Measurements from ENCODE around the gene CYP4X1. TPM values are rescaled to one million over a fixed set of nuclear protein-coding genes. Genes with fewer than 3 reads are reported as not detected.

Gene CYP4X1
- polyA plus RNA-seq, 3 donors = not detected

DNA sequence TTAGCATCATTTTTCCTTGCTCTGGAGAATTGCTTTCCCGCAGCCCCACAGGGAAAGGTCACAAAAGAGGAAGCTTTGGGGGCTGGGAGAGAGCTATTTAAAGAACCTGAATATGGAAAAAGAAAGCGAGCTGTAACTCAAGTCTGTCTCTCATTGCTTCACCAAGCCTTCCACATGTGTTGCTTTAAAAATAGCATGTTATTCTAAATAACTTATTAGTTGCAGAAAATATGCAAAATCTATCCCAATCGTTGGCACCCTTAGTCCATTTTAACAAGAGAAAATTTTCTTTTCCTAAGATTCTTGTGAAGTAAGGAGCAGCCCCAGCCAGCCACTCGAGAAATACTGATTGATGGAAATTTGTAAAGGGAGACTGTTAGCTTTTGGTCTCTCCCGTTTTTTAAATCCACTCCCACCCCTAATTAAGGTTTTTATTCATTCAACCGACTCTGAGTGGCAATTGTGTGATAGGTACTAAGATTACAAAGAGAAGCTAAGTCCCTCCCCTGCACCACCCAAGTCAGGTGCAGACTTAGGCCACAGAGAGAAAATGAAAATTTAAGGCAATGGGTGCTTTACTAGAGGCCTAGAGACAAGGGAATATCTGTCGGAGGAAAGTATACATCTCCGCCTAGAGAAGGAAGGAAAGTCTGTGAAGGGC, 802 bp downstream of the CYP4X1 start:
- Histone ChIP-seq H3K4me3 (replicated peaks in 1 of 3; ENCODE audit: low read depth in 2 of 3, low read length in 3 of 3) (no peak overlapping the region), H3K4me1 (ENCODE audit: control insufficient read depth in 1 of 2, insufficient read depth in 2 of 2, low read length in 2 of 2) (no peaks in the 10 kb centered on the region), H3K36me3 (replicated peaks in 1 of 2; ENCODE audit: control insufficient read depth in 1 of 2, insufficient read depth in 2 of 2, low read length in 2 of 2) (no peaks in the 10 kb centered on the region), H3K9ac (ENCODE audit: insufficient read depth, low read length, poor library complexity, severe bottlenecking) (no peak overlapping the region), H3K9me3 (replicated peaks in 1 of 2; ENCODE audit: control insufficient read depth in 1 of 2, insufficient read depth in 1 of 2, low read length in 2 of 2) (no peaks in the 10 kb centered on the region), H3K27me3 (ENCODE audit: control insufficient read depth in 2 of 2, insufficient read depth in 2 of 2, low read length in 2 of 2) (peaks cover 15 to 37% of the 10 kb centered on the region in 2 donors), H4K20me1 (ENCODE audit: insufficient read depth, low read length) (no peaks in the 10 kb centered on the region), H3K79me2 (ENCODE audit: insufficient read depth, low read length) (no peaks in the 10 kb centered on the region), H2AFZ (ENCODE audit: insufficient read depth, low read depth, low read length, poor library complexity, severe bottlenecking) (no peak overlapping the region), H3K4me2 (replicated peaks; ENCODE audit: extremely low read depth, low read length, poor library complexity, severe bottlenecking) (no peak overlapping the region), H3K27ac (ENCODE audit: low read depth in 1 of 2, low read length in 2 of 2) (no peak overlapping the region)
- peaks cover 1% of the 10 kb centered on the region for H3K4me1 Mint-ChIP-seq
- TF ChIP-seq, protein P1, sequence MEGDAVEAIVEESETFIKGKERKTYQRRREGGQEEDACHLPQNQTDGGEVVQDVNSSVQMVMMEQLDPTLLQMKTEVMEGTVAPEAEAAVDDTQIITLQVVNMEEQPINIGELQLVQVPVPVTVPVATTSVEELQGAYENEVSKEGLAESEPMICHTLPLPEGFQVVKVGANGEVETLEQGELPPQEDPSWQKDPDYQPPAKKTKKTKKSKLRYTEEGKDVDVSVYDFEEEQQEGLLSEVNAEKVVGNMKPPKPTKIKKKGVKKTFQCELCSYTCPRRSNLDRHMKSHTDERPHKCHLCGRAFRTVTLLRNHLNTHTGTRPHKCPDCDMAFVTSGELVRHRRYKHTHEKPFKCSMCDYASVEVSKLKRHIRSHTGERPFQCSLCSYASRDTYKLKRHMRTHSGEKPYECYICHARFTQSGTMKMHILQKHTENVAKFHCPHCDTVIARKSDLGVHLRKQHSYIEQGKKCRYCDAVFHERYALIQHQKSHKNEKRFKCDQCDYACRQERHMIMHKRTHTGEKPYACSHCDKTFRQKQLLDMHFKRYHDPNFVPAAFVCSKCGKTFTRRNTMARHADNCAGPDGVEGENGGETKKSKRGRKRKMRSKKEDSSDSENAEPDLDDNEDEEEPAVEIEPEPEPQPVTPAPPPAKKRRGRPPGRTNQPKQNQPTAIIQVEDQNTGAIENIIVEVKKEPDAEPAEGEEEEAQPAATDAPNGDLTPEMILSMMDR (IDR thresholded peaks at IDR 0.05) = no peak
- H3K27me3 Mint-ChIP-seq (ENCODE audit: low read depth in 3 of 3) = peaks cover 26 to 39% (median 36%) of the 10 kb centered on the region in 3 donors
- peaks cover 0 to 4% (median 0%) of the 10 kb centered on the region in 7 donors for H3K9me3 Mint-ChIP-seq
- H3K27ac Mint-ChIP-seq = no peak overlapping the region
- WGBS (ENCODE audit: insufficient coverage) = 36% methylated on average over 3 of the region's 8 CpGs
- H3K4me3 Mint-ChIP-seq = peak overlapping the region in 1 of 2 donors; percentile 56
- H3K36me3 Mint-ChIP-seq = no peaks in the 10 kb centered on the region
- DNase-seq = no peak
- intact Hi-C loops (cut with micrococcal nuclease) = no loop called here

- no peak for DNase-seq
- no peak overlapping the region for H3K9ac ChIP-seq (ENCODE audit: insufficient read depth, low read length, poor library complexity, severe bottlenecking)
- H3K4me2 ChIP-seq (replicated peaks; ENCODE audit: extremely low read depth, low read length, poor library complexity, severe bottlenecking) = no peak overlapping the region
- intact Hi-C loops (cut with micrococcal nuclease) = no loop called here
- no peak overlapping the region for H3K4me3 ChIP-seq (replicated peaks in 1 of 3; ENCODE audit: low read depth in 2 of 3, low read length in 3 of 3)
- no peak overlapping the region for H3K4me3 Mint-ChIP-seq
- H3K27ac Mint-ChIP-seq = no peak overlapping the region
- no peaks in the 10 kb centered on the region for H4K20me1 ChIP-seq (ENCODE audit: insufficient read depth, low read length)
- no peaks in the 10 kb centered on the region for H3K36me3 Mint-ChIP-seq
- 100% methylated on average over 2 of the region's 3 CpGs for WGBS (ENCODE audit: insufficient coverage)
- H3K27ac ChIP-seq (ENCODE audit: low read depth in 1 of 2, low read length in 2 of 2) = no peak overlapping the region
- H2AFZ ChIP-seq (ENCODE audit: insufficient read depth, low read depth, low read length, poor library complexity, severe bottlenecking) = no peak overlapping the region
- TF ChIP-seq, protein P1 (IDR thresholded peaks at IDR 0.05) = no peak
- H3K4me1 ChIP-seq (ENCODE audit: control insufficient read depth in 1 of 2, insufficient read depth in 2 of 2, low read length in 2 of 2) = no peaks in the 10 kb centered on the region
- H3K36me3 ChIP-seq (replicated peaks in 1 of 2; ENCODE audit: control insufficient read depth in 1 of 2, insufficient read depth in 2 of 2, low read length in 2 of 2) = no peaks in the 10 kb centered on the region
- peaks cover 2 to 12% (median 4%) of the 10 kb centered on the region in 3 donors for H3K27me3 Mint-ChIP-seq (ENCODE audit: low read depth in 3 of 3)
- H3K27me3 ChIP-seq (ENCODE audit: control insufficient read depth in 2 of 2, insufficient read depth in 2 of 2, low read length in 2 of 2) = peaks cover 2 to 4% of the 10 kb centered on the region in 2 donors
- H3K9me3 ChIP-seq (replicated peaks in 1 of 2; ENCODE audit: control insufficient read depth in 1 of 2, insufficient read depth in 1 of 2, low read length in 2 of 2) = no peaks in the 10 kb centered on the region
- H3K9me3 Mint-ChIP-seq = peaks cover 0 to 4% (median 0%) of the 10 kb centered on the region in 7 donors
- no peaks in the 10 kb centered on the region for H3K79me2 ChIP-seq (ENCODE audit: insufficient read depth, low read length)
- H3K4me1 Mint-ChIP-seq = peaks cover 4% of the 10 kb centered on the region
These were observed 6.8 kb downstream of the CYP4X1 start for GRCh38 chr1:47030170-47030805.

Measured in CD14-positive monocyte (primary cell).